Activated CD4-positive, alpha-beta T cell treated with anti-CD3 and anti-CD28 coated beads, Interleukin-2, amount 10 ng/mL, durations not matched to agents 24 days and 14 days (primary cell): Measurements from ENCODE around the gene KIF13A. TPM values are rescaled to one million over a fixed set of nuclear protein-coding genes. Genes with fewer than 3 reads are reported as not detected.
"Not testable (repeated sequence)": the region's sequence is repeated elsewhere in the genome, so short reads cannot be mapped to it uniquely, and the experiment has no call there.

ENCODE experiments used
- DNase-seq: peaks from one replicate; pipeline ENCODE4 v3.0.0; 2022
- H3K27ac Mint-ChIP-seq: one replicate; pipeline ENCODE4 v1.8.0; 2022; ENCODE audit warnings: mild to moderate bottlenecking, mixed read lengths
- H3K27me3 Mint-ChIP-seq: one replicate; pipeline ENCODE4 v1.8.0; 2022; ENCODE audit warnings: mixed read lengths
- H3K36me3 Mint-ChIP-seq: one replicate; pipeline ENCODE4 v1.8.0; 2022; ENCODE audit warnings: low read depth, mild to moderate bottlenecking, mixed read lengths
- H3K4me1 Mint-ChIP-seq: one replicate; pipeline ENCODE4 v1.8.0; 2021; ENCODE audit warnings: mixed read lengths
- H3K4me3 Mint-ChIP-seq: one replicate; pipeline ENCODE4 v1.8.0; 2022; ENCODE audit warnings: mild to moderate bottlenecking, moderate library complexity, mixed read lengths
- H3K9me3 Mint-ChIP-seq: one replicate; pipeline ENCODE4 v1.8.0; 2021; ENCODE audit warnings: mixed read lengths
- intact Hi-C: fragments of 100-400 bp; cut with micrococcal nuclease; formaldehyde crosslinking; loops from one replicate; pipeline ENCODE4 v1.15.1; 2023
- total RNA-seq: library from RNA; stranded (reverse); gene quantifications from 2 replicates; pipeline ENCODE4 v1.2.3, GENCODE V29; 2022

KIF13A gene
- total RNA-seq, 1 donor from 2014 or later: not detected

GRCh38 chr6:17949168-17949567, 38.3 kb downstream of the KIF13A start:
- peaks cover 8% of the 10 kb centered on the region for H3K27me3 Mint-ChIP-seq
- H3K9me3 Mint-ChIP-seq: no peaks in the 10 kb centered on the region
- DNase-seq: no peak
- no peak overlapping the region for H3K27ac Mint-ChIP-seq
- no peaks in the 10 kb centered on the region for H3K4me1 Mint-ChIP-seq
- H3K36me3 Mint-ChIP-seq: no peaks in the 10 kb centered on the region
- intact Hi-C loops: no loop called here
- no peak overlapping the region for H3K4me3 Mint-ChIP-seq

- Mint-ChIP-seq H3K27me3 (peaks cover 8% of the 10 kb centered on the region), H3K36me3 (no peaks in the 10 kb centered on the region), H3K9me3 (no peaks in the 10 kb centered on the region), H3K27ac (no peak overlapping the region), H3K4me3 (no peak overlapping the region), H3K4me1 (no peaks in the 10 kb centered on the region)
- DNase-seq: no peak
- intact Hi-C loops: no loop called here
These were observed 38.7 kb downstream of the KIF13A start for GRCh38 chr6:17948725-17949124.

DNA sequence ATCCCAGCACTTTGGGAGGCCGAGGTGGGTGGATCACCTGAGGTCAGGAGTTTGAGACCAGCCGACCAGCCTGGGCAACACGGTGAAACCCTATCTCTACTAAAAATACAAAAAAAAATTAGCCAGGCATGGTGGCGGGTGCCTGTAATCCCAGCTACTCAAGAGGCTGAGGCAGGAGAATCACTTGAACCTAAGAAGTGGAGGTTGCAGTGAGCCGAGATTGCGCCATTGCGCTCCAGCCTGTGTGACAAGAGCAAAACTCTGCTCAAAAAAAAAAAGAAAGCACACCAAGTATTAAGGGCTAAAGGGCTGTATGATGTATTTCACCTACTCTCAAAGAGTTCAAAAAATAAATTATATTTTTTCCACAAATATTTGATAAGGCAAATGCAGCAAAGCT, 39.9 kb downstream of the KIF13A start:
- H3K27me3 Mint-ChIP-seq, H3K4me1 Mint-ChIP-seq, intact Hi-C loops, H3K36me3 Mint-ChIP-seq, H3K27ac Mint-ChIP-seq, DNase-seq, H3K4me3 Mint-ChIP-seq, H3K9me3 Mint-ChIP-seq: not testable (repeated sequence)

- Mint-ChIP-seq H3K36me3 (no peaks in the 10 kb centered on the region), H3K27me3 (peaks cover 8% of the 10 kb centered on the region), H3K4me3 (no peak overlapping the region), H3K4me1 (no peaks in the 10 kb centered on the region), H3K9me3 (no peaks in the 10 kb centered on the region), H3K27ac (no peak overlapping the region)
- intact Hi-C loops: no loop called here
- DNase-seq: no peak
These were observed 41.9 kb downstream of the KIF13A start for GRCh38 chr6:17945575-17945974.

DNA sequence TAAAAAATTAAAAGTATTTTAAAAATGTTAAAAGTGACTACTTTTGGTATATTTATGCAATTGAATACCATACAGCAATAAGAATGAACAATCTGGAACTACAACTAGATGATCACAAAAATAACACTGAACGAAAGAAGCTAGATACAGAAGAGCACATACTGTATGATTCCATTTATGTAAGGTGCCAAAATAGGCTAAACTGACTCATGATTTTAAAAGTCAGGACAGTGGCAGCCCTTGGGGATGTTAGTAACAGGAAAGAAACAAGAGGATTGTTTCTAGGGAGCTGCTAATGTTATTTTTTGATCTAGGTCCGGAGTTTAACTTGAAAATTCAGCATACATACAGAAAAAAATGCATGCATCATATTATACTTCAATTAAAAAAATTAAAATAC, 42.3 kb downstream of the KIF13A start:
- DNase-seq: no peak
- intact Hi-C loops: no loop called here
- Mint-ChIP-seq H3K27me3 (peaks cover 8% of the 10 kb centered on the region), H3K4me1 (no peaks in the 10 kb centered on the region), H3K4me3 (no peak overlapping the region), H3K9me3 (no peaks in the 10 kb centered on the region), H3K27ac (no peak overlapping the region), H3K36me3 (no peaks in the 10 kb centered on the region)

GRCh38 chr6:17941318-17941717, 46.1 kb downstream of the KIF13A start:
- Mint-ChIP-seq H3K27me3 (peaks cover 9% of the 10 kb centered on the region), H3K9me3 (no peaks in the 10 kb centered on the region), H3K4me3 (no peak overlapping the region), H3K27ac (no peak overlapping the region), H3K4me1 (no peaks in the 10 kb centered on the region), H3K36me3 (no peaks in the 10 kb centered on the region)
- DNase-seq: no peak
- intact Hi-C loops: no loop called here

GRCh38 chr6:17940151-17940792, 47.2 kb downstream of the KIF13A start:
- Mint-ChIP-seq H3K36me3 (no peaks in the 10 kb centered on the region), H3K4me3 (no peak overlapping the region), H3K27ac (no peak overlapping the region), H3K4me1 (no peaks in the 10 kb centered on the region), H3K27me3 (peaks cover 13% of the 10 kb centered on the region), H3K9me3 (no peaks in the 10 kb centered on the region)
- DNase-seq: no peak
- intact Hi-C loops: no loop called here

GRCh38 chr6:17938901-17939300, 48.5 kb downstream of the KIF13A start:
- H3K9me3 Mint-ChIP-seq: no peaks in the 10 kb centered on the region
- no peak overlapping the region for H3K27ac Mint-ChIP-seq
- peaks cover 11% of the 10 kb centered on the region for H3K27me3 Mint-ChIP-seq
- DNase-seq: no peak
- H3K4me1 Mint-ChIP-seq: no peaks in the 10 kb centered on the region
- H3K4me3 Mint-ChIP-seq: no peak overlapping the region
- H3K36me3 Mint-ChIP-seq: no peaks in the 10 kb centered on the region
- intact Hi-C loops: no loop called here

DNA sequence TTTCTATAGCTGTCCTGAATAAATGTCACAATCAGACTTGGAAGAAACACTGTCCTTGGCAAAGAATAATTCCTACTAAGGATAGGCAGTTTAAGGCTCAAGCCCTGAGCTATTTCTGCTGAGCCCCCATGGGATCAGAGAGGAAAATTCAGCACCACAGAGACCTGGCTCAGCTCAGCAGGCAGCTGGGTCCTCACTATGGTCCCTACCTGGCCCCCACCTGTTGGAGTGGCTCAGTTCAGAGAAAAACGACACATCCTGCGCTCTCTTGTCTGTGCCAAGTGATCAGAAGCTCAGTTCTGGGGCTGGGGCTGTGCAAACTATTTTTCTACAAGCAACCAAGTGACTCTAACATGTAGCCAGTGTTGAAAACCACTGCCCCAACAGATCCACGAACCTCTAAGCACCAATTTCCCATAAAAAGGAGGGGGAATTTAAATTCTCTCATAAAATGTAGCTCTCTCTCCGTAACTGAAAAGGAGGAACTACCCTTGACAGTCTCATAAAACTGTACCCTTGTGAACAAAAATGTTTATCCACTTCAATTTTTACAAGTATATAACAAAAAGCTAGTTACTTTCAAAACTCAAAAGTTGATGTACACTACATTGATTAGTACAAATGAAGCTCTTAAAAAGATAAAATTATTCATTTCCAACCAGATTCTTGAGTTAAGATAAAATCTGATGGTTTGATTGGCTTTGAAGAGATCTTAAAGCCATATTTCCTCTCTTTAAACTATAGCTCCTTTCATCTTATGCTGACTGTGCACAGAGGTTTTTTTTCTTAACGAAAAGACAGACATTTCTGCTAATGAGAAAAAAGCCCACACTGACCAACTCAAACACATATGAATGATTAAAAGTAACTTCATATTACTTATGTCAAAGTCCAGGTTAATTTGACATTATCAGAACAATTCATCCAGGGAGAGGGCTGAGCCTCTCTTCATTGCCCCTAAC, 52.0 kb downstream of the KIF13A start:
- H3K4me1 Mint-ChIP-seq: no peaks in the 10 kb centered on the region
- H3K36me3 Mint-ChIP-seq: no peaks in the 10 kb centered on the region
- no peak overlapping the region for H3K4me3 Mint-ChIP-seq
- intact Hi-C loops: no loop called here
- no peak overlapping the region for H3K27ac Mint-ChIP-seq
- no peak for DNase-seq
- H3K9me3 Mint-ChIP-seq: no peaks in the 10 kb centered on the region
- H3K27me3 Mint-ChIP-seq: peaks cover 19% of the 10 kb centered on the region

DNA sequence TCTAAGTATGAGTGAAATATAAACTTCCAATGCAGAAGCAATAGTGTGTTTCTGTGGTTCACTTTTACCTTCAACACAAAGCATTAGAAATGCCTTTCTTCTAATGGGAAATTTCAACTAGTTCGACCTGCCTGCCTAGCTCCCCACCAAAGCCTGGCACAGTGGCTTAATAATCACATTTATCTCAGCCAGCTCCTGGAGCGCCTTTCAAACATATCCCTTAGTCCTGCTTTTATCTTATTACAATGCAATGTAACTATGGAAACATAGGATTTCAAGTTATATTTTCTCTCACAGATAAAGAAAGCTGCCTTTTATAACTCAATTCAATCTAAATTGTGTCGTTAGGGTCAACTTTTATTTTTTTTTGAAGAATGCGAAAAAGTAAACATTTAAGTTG, 53.7 kb downstream of the KIF13A start:
- Mint-ChIP-seq H3K9me3 (no peaks in the 10 kb centered on the region), H3K27ac (no peak overlapping the region), H3K4me3 (no peak overlapping the region), H3K4me1 (no peaks in the 10 kb centered on the region), H3K27me3 (peaks cover 22% of the 10 kb centered on the region), H3K36me3 (no peaks in the 10 kb centered on the region)
- no peak for DNase-seq
- intact Hi-C loops: no loop called here

GRCh38 chr6:17932330-17932852, 55.0 kb downstream of the KIF13A start:
- intact Hi-C loops: no loop called here
- no peaks in the 10 kb centered on the region for H3K9me3 Mint-ChIP-seq

GRCh38 chr6:17931227-17931626, 56.2 kb downstream of the KIF13A start:
- no peaks in the 10 kb centered on the region for H3K36me3 Mint-ChIP-seq
- intact Hi-C loops: no loop called here
- no peak overlapping the region for H3K4me3 Mint-ChIP-seq
- no peak overlapping the region for H3K27ac Mint-ChIP-seq
- peaks cover 18% of the 10 kb centered on the region for H3K27me3 Mint-ChIP-seq
- no peaks in the 10 kb centered on the region for H3K9me3 Mint-ChIP-seq
- H3K4me1 Mint-ChIP-seq: no peaks in the 10 kb centered on the region
- no peak for DNase-seq

More at GRCh38 chr6:17932330-17932852, 55.0 kb downstream of the KIF13A start:
- H3K27ac Mint-ChIP-seq: no peak overlapping the region
- DNase-seq: no peak
- H3K36me3 Mint-ChIP-seq: no peaks in the 10 kb centered on the region
- no peaks in the 10 kb centered on the region for H3K4me1 Mint-ChIP-seq
- H3K27me3 Mint-ChIP-seq: peaks cover 22% of the 10 kb centered on the region
- H3K4me3 Mint-ChIP-seq: no peak overlapping the region

- Mint-ChIP-seq H3K27me3 (peaks cover 17% of the 10 kb centered on the region), H3K4me1 (no peaks in the 10 kb centered on the region), H3K27ac (no peak overlapping the region), H3K36me3 (no peaks in the 10 kb centered on the region), H3K4me3 (no peak overlapping the region), H3K9me3 (no peaks in the 10 kb centered on the region)
- intact Hi-C loops: no loop called here
- DNase-seq: no peak
These were observed 57.0 kb downstream of the KIF13A start for GRCh38 chr6:17930321-17930993.
